ENCODE data around the gene CATSPER4.
A peak's percentile ranks its signal among the peaks of the same experiment; 100 is the strongest.
"Not testable (repeated sequence)": the region's sequence is repeated elsewhere in the genome, so short reads cannot be mapped to it uniquely, and the experiment has no call there.

The CATSPER4 gene

DNA sequence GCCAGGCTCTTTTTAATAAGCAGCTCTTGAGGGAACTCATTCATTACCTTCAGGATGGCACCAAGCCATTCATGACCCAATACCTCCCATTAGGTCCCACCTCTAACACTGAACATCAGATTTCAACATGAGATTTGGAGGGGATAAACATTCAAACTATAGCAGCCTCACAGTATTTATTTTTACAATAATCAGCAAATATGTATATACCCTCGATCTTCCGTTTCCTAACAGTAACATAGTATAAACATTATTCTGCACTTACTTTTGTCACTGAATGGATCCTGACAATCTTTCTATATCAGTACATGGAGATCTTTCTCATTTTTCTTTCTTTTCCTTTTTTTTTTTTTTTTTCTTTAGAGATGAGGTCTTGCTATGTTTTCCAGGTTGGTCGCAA lies 5.4 kb downstream of the CATSPER4 start:
- no peak for DNase-seq (ENCODE audit: low spot score)

DNA sequence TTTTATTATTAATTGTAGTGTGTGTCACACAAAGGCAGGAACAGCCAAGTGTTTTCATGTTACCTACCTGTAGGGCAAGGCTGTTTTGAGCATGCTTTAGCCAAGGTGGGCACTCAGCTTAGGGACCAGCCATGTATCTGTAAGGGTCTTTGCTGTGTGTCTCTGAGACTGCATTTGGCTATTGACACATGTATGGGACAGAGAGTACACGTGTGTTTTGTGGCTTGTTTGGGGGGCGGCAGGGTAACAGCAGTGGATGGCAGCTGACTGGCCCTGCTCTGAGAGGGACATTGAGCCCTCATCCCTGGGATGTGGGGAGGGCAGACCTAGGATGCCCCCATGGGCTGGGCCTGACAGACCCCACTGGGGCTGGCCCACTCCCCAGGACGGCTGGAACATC lies 6.9 kb downstream of the CATSPER4 start:
- DNase-seq (ENCODE audit: low spot score) = no peak

DNA sequence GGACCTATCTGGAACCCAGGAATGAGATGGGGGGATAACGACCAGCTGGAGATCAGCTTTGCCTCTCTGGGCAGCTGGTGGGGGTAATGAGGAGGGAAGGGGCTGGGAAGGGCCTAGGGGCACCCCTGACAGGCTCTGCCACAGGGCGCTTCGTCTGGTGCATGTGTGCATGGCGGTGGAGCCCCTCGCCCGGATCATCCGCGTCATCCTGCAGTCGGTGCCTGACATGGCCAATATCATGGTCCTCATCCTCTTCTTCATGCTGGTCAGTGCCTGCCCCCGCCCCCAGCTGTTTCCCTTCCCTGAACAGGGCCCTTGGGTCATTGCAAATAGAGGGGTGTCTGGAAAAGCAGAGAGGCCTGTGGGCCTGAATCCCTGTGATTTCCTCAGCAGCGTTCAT lies 7.4 kb downstream of the CATSPER4 start:
- DNase-seq (ENCODE audit: low spot score) = no peak

DNA sequence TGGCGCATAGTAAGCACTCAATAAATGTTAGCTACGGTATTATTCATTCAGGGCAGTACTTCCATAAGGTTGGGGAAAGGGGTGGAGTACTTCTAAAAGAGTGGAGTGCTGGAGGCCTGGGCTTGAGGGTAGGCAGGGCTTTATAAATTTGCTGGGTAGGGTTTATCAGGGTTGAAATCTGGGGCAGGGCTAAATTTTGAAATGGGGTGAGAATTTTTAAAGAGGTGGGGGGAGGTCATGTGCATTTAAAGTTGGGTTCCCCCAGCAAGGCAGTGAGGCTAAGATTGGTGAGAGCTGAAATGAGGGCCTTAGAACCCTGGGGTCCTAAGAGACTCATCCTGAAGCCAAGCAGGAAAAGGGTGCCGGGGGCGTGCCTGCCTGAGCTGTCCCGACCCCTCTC lies 10.0 kb downstream of the CATSPER4 start:
- DNase-seq (ENCODE audit: low spot score) = no peak

DNA sequence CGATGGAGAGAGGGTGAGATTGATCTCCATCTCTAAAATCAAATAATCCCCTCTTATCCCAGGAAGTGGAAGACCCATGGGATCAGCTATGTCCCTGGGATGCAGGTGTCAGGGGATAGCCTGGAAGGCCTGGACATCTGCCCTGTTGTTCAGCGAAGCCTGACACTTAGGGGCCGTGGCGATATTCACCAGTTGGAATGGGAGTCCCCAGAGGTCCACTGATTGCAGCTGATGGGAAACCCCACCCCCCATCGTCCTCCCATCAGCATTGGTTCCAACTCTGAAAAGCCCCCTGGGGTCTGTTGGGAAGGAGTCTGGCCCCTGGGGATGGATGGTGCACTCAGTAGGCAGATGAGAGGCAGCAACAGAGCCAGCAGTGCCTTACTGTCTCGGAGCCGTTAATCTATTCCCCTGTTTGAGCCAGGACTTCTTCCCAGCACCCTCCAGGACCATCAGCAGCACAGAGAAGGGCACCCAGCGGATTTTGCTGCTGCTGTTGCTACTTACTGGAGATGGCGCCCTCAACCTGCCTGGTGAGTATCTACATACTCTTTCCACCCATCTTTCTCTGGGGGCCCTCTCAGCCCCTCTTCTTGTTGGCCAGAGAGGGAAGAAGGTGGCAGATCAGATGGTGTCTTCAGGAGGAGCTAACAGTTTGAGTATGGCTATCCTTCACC lies 13.4 kb downstream of the CATSPER4 start:
- DNase-seq (ENCODE audit: low spot score) = no peak

DNA sequence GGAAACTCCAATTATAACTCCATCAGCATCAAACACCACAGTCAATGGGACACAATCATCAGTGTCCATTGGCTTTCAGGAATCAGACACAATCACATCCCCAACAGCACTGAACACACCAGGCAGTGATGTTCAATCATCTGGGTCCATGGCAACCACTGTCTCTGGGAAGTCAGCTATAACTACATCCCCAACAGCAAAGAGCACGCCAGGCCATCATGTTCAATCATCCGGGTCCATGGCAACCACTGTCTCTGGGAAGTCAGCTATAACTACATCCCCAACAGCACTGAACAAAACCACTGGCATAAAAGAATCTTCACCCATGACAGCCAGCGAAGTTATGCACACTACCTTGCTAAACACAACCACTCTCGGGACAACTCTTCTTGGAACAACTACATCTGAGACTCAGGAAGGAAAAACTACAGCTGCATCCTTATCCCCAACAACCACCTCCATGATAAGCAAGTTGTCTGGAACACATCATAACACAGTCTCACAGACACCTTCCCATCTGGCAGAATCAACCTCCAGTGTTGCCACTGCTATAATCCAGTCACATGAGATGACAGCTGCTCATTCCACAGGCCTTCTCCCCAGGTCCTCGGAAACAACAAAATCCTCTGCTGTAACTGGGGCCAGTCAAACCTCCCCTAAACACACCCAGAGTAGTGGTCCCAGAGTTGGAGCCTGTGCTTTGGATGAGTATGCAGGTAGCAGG lies 19.9 kb downstream of the CATSPER4 start:
- DNase-seq (ENCODE audit: low spot score) = no peak

DNA sequence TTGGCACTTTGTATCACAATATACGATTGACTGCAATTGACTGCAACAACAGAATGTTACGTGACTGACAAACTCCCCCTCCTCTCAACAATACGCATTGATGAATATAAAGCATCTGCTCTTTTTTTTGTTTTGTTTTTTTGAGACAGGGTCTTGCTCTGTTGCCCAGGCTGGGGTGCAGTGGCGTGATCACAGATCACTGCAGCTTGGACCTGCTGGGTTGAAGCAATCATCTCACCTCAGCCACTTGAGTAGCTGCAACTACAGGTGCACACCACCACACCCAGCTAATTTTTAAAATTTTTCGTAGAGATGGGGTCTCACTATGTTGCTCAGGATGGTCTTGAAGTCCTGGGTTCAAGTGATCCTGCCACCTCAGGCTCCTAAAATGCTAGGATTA lies 22.3 kb downstream of the CATSPER4 start:
- DNase-seq (ENCODE audit: low spot score) = no peak

DNA sequence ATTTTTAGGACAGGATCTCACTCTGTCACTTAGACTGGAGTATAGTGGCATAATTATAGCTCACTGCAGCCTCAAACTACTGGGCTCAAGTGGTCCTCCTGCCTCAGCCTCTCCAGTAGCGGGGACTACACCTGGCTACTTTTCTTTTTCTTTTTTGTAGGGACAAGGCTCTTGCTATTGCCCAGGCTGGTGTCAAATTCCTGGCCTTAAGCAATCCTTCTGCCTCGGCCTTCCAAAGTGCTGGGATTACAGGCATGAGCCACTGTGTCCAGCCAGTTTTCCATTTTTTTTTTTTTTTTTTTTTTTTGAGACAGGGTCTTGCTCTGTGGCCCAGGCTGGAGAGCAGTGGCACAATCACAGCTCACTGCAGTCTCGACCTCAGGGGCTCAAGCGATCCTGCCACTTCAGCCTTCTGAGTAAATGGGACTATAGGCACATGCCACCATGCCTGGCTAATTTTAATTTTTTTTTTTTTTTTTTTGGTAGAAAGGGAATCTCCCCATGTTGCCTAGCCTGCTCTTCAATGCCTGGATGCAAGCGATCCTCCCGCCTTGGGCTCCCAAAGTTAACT lies 23.0 kb downstream of the CATSPER4 start:
- no peak for DNase-seq (ENCODE audit: low spot score)

DNA sequence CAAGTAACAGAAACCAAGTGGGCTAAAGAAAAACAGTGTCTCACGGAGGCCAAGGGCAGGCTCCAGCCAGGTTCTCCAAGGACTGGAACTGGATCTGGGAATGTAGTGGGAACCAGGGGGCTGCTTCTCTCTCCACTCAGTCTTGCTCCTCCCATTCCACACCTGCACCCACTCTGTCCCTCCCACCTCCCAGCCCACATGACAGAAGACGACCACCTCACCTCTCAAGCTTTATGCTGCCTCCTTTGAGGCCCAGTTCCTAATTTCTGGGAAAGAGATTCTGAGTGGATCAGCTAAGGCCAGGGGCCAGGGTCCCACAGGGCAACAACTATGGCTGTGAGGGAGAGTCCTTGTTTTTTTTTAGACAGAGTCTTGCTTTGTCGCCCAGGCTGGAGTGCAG lies 24.8 kb downstream of the CATSPER4 start:
- no peak for DNase-seq (ENCODE audit: low spot score)

DNA sequence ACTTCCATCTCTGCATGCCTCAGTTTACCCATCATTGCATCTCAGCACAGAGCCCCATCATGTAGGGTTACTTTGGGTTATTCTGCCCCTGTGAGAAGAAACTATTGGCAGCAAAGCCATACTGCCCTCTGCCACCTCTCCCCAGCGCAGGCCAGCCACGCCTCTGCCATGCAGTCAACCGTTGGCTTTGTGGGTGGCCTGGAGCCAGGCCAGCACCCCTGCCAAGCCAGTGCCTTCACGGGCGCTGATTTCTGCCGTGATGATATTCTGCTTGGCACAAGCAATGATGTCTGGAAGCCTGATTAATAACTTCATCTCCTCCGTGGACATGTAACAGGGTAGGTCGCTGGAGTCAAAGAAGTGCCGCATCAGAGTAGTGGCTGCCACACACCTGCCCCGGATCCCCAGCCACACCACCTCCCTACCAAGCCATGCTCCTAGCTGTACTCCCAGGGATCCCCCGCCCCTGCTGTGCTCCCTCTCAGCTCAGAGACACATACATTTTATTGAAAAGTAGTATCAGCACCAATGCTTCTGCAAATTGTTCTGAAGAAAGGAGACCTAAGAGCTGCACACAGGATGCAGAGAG lies 28.6 kb downstream of the CATSPER4 start:
- no peak for DNase-seq (ENCODE audit: low spot score)

DNA sequence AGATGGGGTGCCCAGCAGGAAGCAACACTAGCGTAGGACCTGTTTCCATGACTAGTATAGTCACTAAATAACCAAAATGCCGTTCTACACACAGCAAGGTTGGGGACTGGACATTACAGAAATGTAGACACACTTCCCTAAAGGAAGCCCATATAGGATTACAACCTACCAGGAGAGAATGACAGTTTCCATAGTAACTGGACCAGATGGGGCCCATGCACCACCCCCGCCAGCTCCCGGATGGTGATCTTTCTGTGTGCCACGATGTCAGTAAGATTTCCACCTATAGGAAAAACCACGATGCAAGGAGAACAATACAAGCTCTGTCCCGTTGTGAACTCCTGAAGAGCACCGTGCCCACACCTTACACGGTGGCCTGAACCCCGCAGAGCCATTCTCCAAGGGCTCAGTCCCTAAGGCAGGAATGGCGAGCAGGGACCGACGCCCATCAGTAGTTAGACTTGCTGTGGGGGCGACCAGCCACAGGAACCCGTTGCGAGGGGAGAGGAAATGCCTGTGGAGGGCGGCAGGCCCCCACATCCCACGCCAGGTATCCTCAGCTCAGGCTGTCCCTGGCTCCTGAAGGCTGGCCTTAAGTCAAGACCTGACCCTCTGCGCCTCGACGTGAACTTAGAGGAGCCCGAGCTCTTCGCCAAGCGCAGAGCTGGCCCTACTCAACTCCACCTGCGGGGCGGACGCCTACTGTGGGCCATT lies 30.0 kb downstream of the CATSPER4 start:
- no peak for DNase-seq (ENCODE audit: low spot score)

DNA sequence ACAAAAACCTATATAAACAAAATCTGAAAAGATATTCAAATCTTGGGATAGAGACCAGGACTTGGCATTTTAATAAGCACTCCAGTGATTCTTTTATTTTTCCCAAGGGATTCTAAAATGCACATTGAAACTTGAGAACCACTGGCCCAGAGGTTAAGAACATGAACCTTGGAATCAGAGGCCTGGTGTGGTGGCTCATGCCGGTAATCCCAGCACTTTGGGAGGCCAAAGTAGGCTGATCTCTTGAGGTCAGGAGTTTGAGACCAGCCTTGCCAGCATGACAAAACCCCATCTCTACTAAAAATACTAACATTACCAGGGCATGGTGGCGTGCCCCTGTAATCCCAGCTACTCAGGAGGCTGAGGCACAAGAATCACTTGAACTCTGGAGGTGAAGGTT lies 30.7 kb downstream of the CATSPER4 start:
- DNase-seq (ENCODE audit: low spot score) = no peak

DNA sequence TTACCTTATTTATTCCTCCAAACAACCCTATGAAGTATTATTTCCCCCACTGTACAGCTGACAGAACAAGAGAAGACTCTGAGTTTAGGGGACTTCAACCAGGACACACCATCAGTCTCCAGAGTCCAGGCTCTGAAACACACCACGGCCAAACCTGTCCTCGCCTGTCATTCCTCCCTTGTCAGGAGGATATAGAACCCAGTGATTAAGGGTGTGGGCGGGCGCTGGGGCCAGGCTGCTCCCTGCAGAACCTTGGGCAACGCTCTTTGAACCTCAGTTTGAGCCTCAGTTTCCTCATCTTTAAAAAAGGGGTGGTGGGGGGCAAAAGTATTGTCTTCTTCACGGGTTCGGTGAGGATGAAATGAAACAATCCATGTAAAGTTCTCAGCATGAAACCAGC lies 34.2 kb downstream of the CATSPER4 start:
- no peak for DNase-seq (ENCODE audit: low spot score)

DNA sequence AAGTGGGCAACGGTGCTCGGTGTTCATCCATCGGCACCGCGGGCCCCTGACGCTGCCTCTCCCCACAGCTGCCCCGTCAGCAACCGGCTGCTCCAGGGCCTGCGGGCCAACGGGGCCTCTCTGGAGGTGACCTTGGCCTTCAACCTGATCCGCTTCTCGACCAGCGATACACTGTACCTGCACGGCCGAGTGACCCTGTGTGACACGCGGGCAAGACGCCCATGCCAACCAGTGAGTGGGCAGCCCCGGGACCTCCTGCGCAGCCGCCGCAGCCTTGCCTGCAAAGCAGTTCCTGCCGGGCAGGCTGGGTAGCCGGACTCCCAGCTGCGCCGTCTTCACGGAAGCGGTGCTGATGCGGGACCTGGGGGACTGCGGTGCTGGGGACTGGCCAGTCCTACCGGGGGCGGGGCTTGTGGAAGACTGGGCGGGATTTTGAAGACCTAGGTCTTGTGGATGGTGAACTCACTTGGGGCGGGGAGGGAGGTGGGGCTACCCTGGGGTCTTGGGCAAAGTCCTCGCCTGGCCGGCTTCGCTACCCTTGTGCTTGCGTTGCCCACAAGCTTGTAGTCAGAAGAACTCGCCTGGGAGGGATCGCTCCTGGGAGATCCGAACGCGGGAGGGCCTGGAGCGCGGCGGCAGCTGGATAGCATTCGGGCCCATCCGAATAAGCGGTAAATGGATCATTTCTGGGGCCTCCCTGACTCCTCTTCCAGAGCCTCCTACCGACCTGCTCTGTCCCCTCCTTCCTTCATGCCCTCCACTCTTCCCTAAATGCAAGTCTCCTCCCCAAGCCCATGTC lies 34.8 kb downstream of the CATSPER4 start:
- DNase-seq (ENCODE audit: low spot score) = peak; percentile 27

DNA sequence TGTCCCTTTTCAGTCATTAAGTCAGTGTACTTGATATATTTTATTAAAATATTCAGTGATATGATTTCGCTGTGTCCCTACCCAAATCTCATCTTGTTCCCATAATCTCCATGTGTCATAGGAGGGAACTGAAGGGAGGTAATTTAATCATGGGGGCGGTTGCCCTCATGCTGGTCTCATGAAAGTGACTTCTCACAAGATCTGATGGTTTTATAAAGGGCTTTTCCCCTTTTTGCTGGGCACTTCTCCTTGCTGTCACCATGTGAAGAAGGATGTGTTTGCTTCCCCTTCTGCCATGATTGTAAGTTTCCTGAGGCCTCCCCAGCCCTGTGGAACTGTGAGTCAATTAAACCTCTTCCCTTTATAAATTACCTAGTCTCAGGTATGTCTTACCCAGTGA lies 40.3 kb downstream of the CATSPER4 start:
- DNase-seq (ENCODE audit: low spot score) = not testable (repeated sequence)

DNA sequence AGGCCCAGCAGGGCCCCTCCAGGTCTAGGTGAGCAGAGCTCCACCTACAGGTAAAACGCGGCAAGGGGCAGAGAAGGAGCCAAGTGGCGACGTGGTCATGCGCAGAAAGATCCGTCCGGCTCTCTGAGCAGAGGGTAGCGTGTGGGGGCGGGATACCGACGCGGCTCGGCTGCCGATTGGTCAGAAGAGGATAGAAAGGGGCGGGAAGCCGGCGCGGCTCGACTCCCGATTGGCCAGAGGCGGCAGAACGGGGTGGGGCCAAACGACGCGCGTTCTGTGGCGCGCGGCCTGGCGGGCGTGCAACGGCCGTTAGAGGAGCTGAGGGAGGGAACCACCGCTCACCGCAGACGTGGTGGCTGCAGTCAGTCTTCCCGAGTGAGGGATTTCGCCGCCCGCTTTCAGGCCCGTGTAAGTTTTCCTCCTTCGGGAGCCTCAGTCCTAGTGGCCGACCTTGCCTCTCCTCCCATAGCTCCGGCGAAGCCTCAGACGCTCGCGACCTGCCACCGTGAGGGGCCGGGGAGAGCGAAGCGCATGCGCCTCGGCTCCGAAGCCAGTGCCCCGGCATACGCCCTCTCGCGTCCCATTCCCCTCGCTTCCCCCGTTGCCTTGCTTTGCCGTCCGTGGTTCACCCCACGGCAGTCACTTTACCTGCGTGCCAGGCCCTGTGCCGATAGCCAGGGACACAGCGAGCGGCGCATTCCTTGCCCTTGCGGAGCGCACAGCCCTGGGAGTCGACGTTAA lies 43.7 kb downstream of the CATSPER4 start, which contains the start of gene CEP85:
CEP85 (plus strand) TSS at position 298 of the 741 bp plus-strand sequence. CDS start 5,584 bp downstream, outside the sequence.
- DNase-seq (ENCODE audit: low spot score) = peak; percentile 96

DNA sequence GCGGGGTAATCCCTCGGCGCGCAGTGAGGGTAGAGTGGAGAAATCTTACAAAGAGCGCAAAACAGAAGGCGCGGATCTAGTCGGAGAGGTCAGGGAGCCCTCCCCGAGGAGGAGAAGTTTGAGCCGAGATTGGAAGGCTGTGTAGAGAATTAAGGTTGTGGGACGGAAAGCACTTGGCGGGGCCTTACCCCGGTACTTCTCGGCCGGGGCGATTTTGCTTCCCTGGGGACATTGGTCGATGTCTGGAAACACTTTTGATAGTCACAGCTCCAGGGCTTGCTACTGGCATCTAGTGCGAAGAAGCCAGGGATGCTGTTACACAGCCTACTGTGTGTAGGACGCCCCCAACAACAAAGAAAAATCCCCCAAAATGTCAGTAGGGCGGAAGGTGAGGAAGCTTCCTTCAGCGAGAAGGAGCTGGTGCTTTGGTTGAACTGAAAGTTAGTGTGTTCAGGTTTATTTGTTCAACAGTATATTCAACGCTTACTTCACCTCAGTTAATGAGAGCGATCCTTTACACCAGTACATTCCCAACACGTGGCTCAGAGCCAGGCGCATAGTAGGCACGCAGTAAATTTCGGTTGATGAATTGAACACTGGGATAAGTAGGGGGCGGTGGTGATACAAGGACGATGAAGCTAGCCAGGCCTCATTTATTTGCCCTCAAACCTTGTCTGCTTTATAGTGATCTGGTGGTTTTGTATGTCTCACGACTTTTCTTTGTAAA lies 44.4 kb downstream of the CATSPER4 start:
- peak; percentile 37 for DNase-seq (ENCODE audit: low spot score)

DNA sequence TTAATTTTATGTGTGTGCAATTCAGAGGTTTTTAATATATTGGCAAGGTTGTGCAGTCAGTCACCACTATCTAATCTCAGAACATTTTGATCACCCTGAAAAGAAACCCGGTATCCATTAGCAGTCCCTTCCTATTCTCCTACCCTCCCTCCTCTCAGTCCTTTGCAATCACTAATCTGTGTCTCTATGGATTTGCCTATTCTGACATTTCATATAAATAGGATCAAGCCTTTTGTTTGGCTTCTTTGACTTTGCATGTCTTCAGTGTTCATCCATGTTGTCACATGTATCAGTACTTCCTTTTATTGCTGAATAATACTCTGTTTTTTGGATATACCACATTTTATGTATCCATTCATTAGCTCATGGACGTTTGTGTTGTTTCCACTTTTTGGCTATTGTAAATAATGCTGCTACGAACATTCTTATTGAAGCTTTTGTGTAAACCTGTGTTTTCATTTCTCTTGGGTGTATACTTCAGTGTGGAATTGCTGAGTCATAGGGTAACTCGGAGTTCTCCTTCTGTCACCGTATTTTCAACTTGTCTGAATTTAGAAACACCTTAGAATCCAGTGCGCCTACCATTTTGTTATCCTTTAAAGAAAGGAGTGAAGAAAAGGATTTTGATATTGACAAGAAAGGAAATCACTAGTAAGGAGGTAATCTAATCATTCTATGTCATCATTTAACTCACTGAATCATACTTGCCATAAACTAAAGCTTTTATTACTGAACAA lies 47.0 kb downstream of the CATSPER4 start:
- DNase-seq (ENCODE audit: low spot score) = no peak

DNA sequence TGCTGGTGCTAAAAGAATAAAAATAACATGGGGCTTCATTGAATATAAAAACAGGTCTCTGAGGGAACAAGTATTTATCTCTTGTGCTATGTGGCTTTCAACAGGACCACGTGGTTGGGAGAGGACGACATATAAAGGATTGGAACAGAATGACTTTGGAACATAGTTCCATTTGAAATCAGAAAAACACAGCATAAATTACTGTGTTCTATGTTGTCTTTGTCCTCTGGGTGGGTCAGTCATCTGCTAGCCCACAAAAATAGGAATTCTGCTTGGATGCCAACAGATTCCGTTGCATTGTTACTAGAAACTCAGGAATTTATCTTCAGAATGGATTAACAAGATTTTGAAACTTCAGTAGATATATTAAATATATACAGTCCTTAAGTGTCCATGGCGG lies 49.5 kb downstream of the CATSPER4 start:
- peak; percentile 89 for DNase-seq (ENCODE audit: low spot score)
